ENCODE results near the gene STAB2. TPM values are rescaled to one million over a fixed set of nuclear protein-coding genes. Genes with fewer than 3 reads are reported as not detected.

STAB2 gene
- total and polyA plus RNA-seq, 2 of the 8 experiments (the other 6 are each of a cell fraction or from before 2014, with no cell fraction given): not detected

DNA sequence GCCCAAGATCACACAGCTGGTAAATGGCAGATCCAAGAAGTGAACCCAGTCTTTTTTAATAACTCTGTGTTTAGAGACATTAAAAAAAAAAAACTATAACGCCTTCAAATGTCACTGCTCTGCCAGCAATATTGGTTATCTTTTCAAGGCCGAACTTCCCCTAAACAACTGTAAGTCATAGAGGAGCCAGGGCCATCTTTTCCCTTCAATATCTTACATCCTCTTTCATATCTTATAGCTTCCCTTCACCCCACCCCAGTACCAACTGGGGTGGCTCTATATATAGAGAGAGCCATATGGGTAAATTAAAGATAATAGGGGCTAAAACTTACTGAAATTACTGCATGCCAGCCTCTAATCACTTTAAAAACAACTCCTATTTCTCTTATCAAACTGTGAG, 100.2 kb downstream of the STAB2 start (continued):
- TF ChIP-seq, protein P1, sequence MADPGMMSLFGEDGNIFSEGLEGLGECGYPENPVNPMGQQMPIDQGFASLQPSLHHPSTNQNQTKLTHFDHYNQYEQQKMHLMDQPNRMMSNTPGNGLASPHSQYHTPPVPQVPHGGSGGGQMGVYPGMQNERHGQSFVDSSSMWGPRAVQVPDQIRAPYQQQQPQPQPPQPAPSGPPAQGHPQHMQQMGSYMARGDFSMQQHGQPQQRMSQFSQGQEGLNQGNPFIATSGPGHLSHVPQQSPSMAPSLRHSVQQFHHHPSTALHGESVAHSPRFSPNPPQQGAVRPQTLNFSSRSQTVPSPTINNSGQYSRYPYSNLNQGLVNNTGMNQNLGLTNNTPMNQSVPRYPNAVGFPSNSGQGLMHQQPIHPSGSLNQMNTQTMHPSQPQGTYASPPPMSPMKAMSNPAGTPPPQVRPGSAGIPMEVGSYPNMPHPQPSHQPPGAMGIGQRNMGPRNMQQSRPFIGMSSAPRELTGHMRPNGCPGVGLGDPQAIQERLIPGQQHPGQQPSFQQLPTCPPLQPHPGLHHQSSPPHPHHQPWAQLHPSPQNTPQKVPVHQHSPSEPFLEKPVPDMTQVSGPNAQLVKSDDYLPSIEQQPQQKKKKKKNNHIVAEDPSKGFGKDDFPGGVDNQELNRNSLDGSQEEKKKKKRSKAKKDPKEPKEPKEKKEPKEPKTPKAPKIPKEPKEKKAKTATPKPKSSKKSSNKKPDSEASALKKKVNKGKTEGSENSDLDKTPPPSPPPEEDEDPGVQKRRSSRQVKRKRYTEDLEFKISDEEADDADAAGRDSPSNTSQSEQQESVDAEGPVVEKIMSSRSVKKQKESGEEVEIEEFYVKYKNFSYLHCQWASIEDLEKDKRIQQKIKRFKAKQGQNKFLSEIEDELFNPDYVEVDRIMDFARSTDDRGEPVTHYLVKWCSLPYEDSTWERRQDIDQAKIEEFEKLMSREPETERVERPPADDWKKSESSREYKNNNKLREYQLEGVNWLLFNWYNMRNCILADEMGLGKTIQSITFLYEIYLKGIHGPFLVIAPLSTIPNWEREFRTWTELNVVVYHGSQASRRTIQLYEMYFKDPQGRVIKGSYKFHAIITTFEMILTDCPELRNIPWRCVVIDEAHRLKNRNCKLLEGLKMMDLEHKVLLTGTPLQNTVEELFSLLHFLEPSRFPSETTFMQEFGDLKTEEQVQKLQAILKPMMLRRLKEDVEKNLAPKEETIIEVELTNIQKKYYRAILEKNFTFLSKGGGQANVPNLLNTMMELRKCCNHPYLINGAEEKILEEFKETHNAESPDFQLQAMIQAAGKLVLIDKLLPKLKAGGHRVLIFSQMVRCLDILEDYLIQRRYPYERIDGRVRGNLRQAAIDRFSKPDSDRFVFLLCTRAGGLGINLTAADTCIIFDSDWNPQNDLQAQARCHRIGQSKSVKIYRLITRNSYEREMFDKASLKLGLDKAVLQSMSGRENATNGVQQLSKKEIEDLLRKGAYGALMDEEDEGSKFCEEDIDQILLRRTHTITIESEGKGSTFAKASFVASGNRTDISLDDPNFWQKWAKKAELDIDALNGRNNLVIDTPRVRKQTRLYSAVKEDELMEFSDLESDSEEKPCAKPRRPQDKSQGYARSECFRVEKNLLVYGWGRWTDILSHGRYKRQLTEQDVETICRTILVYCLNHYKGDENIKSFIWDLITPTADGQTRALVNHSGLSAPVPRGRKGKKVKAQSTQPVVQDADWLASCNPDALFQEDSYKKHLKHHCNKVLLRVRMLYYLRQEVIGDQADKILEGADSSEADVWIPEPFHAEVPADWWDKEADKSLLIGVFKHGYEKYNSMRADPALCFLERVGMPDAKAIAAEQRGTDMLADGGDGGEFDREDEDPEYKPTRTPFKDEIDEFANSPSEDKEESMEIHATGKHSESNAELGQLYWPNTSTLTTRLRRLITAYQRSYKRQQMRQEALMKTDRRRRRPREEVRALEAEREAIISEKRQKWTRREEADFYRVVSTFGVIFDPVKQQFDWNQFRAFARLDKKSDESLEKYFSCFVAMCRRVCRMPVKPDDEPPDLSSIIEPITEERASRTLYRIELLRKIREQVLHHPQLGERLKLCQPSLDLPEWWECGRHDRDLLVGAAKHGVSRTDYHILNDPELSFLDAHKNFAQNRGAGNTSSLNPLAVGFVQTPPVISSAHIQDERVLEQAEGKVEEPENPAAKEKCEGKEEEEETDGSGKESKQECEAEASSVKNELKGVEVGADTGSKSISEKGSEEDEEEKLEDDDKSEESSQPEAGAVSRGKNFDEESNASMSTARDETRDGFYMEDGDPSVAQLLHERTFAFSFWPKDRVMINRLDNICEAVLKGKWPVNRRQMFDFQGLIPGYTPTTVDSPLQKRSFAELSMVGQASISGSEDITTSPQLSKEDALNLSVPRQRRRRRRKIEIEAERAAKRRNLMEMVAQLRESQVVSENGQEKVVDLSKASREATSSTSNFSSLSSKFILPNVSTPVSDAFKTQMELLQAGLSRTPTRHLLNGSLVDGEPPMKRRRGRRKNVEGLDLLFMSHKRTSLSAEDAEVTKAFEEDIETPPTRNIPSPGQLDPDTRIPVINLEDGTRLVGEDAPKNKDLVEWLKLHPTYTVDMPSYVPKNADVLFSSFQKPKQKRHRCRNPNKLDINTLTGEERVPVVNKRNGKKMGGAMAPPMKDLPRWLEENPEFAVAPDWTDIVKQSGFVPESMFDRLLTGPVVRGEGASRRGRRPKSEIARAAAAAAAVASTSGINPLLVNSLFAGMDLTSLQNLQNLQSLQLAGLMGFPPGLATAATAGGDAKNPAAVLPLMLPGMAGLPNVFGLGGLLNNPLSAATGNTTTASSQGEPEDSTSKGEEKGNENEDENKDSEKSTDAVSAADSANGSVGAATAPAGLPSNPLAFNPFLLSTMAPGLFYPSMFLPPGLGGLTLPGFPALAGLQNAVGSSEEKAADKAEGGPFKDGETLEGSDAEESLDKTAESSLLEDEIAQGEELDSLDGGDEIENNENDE (IDR thresholded peaks at IDR 0.05; ENCODE audit: insufficient replicate concordance, low read length): no peak
- no peak for TF ChIP-seq CEBPB (IDR thresholded peaks at IDR 0.05; ENCODE audit: low read depth, low read length)
- no peak for TF ChIP-seq EZH2 (IDR thresholded peaks at IDR 0.05; ENCODE audit: low read depth, low read length, severe bottlenecking)
- TF ChIP-seq JUND (IDR thresholded peaks at IDR 0.05; ENCODE audit: low read length): no peak
- TF ChIP-seq, protein P2, sequence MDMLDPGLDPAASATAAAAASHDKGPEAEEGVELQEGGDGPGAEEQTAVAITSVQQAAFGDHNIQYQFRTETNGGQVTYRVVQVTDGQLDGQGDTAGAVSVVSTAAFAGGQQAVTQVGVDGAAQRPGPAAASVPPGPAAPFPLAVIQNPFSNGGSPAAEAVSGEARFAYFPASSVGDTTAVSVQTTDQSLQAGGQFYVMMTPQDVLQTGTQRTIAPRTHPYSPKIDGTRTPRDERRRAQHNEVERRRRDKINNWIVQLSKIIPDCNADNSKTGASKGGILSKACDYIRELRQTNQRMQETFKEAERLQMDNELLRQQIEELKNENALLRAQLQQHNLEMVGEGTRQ (IDR thresholded peaks at IDR 0.05; ENCODE audit: low read length): no peak
- no peak for TF ChIP-seq NANOG (IDR thresholded peaks at IDR 0.05; ENCODE audit: insufficient read depth, low read depth, low read length, poor library complexity, severe bottlenecking)
